Prostate gland (tissue), 2 donors: ENCODE results near the gene SLC35F3. TPM values are rescaled to one million over a fixed set of nuclear protein-coding genes. Genes with fewer than 3 reads are reported as not detected.

Source experiments
- DNase-seq: peaks from one replicate; pipeline ENCODE4 v3.0.0-alpha.2; 2019; ENCODE audit warnings: low spot score
- H3K27ac ChIP-seq, 2 donors: fragments of 200-600 bp; sonication (generic); 2 replicates each; pipeline ENCODE4 v1.5.1; 2017 to 2019
- H3K27me3 ChIP-seq: fragments of 200-600 bp; sonication (generic); replicated peaks from 2 replicates; pipeline ENCODE4 v1.5.1; 2019; ENCODE audit not compliant: insufficient read depth
- H3K36me3 ChIP-seq, 2 donors: fragments of 200-600 bp; sonication (generic); 1 replicate in 1 of 2; 2 replicates in 1 of 2; pipeline versions ENCODE4 v1.5.1 to v1.8.1; 2017 to 2019
- H3K4me1 ChIP-seq: fragments of 200-600 bp; sonication (generic); replicated peaks from 2 replicates; pipeline ENCODE4 v1.5.1; 2019
- H3K4me3 ChIP-seq, 2 donors: fragments of 200-600 bp; sonication (generic); 2 replicates each; pipeline ENCODE4 v1.5.1; 2017 to 2019
- H3K9me3 ChIP-seq: fragments of 200-600 bp; sonication (generic); 2 replicates; pipeline ENCODE4 v1.5.1; 2017
- CTCF ChIP-seq, 4 experiments: fragments of 200-600 bp in 2 of 4; fragments of 450-650 bp in 2 of 4; sonication (generic) in 2 of 4; IDR thresholded peaks; 1 replicate in 3 of 4; 2 replicates in 1 of 4; pipeline ENCODE4 v1.5.1; 2016 to 2019; ENCODE audit warnings: antibody characterized with exemption in 4 of 4, mild to moderate bottlenecking in 2 of 4, moderate library complexity in 2 of 4
- POLR2A ChIP-seq: fragments of 450-650 bp; IDR thresholded peaks from one replicate; pipeline ENCODE4 v1.6.1; 2016; ENCODE audit warnings: antibody characterized with exemption, mild to moderate bottlenecking
- POLR2AphosphoS5 ChIP-seq: sonication (generic); formaldehyde crosslinking; IDR thresholded peaks from one replicate; pipeline ENCODE4 v1.6.1; 2017; ENCODE audit warnings: antibody characterized with exemption
- WGBS: methylation state at CpG from one replicate; pipeline ENCODE4 v1.1.5; 2018; 5-methylcytosine and 5-hydroxymethylcytosine counted together
- intact Hi-C: fragments of 100-400 bp; cut with DNase I; formaldehyde crosslinking; loops from one replicate; pipeline ENCODE4 v1.14.2; 2022
- total RNA-seq, 2 donors: library from RNA; depleted of rRNA; stranded (reverse); fragments of >200 nt; gene quantifications; one replicate each; pipeline ENCODE4 v1.1.0, GENCODE V29; 2016

SLC35F3 gene
- total RNA-seq, 2 donors from 2014 or later: 0.34 to 0.64 TPM

GRCh38 chr1:234219711-234220110 is 315.2 kb downstream of the SLC35F3 start:
- DNase-seq: no peak
- H3K4me3 ChIP-seq: no peak overlapping the region
- no peaks in the 10 kb centered on the region for H3K9me3 ChIP-seq
- 90% methylated on average over 9 of the region's 9 CpGs for WGBS
- H3K27ac ChIP-seq: no peak overlapping the region
- no peaks in the 10 kb centered on the region for H3K36me3 ChIP-seq
- intact Hi-C loops: no loop called here
- H3K27me3 ChIP-seq: no peaks in the 10 kb centered on the region
- no peaks in the 10 kb centered on the region for H3K4me1 ChIP-seq
- no peak for TF ChIP-seq CTCF (IDR thresholded peaks at IDR 0.05)
- no peak for TF ChIP-seq POLR2AphosphoS5
- TF ChIP-seq POLR2A: no peak

GRCh38 chr1:234221601-234222000 is 317.1 kb downstream of the SLC35F3 start:
- TF ChIP-seq POLR2AphosphoS5: no peak
- no peak for TF ChIP-seq CTCF (IDR thresholded peaks at IDR 0.05)
- no peak for TF ChIP-seq POLR2A
- no peak for DNase-seq
- no peak overlapping the region for H3K4me3 ChIP-seq
- H3K27me3 ChIP-seq: no peaks in the 10 kb centered on the region
- no peaks in the 10 kb centered on the region for H3K36me3 ChIP-seq
- intact Hi-C loops: no loop called here
- no peak overlapping the region for H3K27ac ChIP-seq
- H3K9me3 ChIP-seq: no peaks in the 10 kb centered on the region
- WGBS: 83% methylated on average over 2 of the region's 2 CpGs
- H3K4me1 ChIP-seq: no peaks in the 10 kb centered on the region

GRCh38 chr1:234222561-234223280 is 318.2 kb downstream of the SLC35F3 start:
- Histone ChIP-seq H3K27me3 (no peaks in the 10 kb centered on the region), H3K4me1 (no peaks in the 10 kb centered on the region), H3K9me3 (no peaks in the 10 kb centered on the region), H3K27ac (no peak overlapping the region), H3K4me3 (no peak overlapping the region), H3K36me3 (no peaks in the 10 kb centered on the region)
- intact Hi-C loops: no loop called here
- no peak for DNase-seq
- TF ChIP-seq CTCF (IDR thresholded peaks at IDR 0.05): no peak
- TF ChIP-seq POLR2AphosphoS5: no peak
- TF ChIP-seq POLR2A: no peak
- WGBS: 89% methylated on average over 6 of the region's 6 CpGs

GRCh38 chr1:234226113-234226818 is 321.8 kb downstream of the SLC35F3 start:
- TF ChIP-seq POLR2AphosphoS5: no peak
- no peaks in the 10 kb centered on the region for H3K9me3 ChIP-seq
- DNase-seq: no peak
- H3K4me1 ChIP-seq: no peaks in the 10 kb centered on the region
- H3K27me3 ChIP-seq: no peaks in the 10 kb centered on the region
- H3K4me3 ChIP-seq: no peak overlapping the region
- H3K36me3 ChIP-seq: no peaks in the 10 kb centered on the region
- no peak overlapping the region for H3K27ac ChIP-seq
- intact Hi-C loops: no loop called here
- WGBS: 55% methylated on average over 5 of the region's 5 CpGs

GRCh38 chr1:234226819-234227165 is 322.3 kb downstream of the SLC35F3 start:
- no peaks in the 10 kb centered on the region for H3K9me3 ChIP-seq
- H3K27ac ChIP-seq: no peak overlapping the region
- H3K36me3 ChIP-seq: no peaks in the 10 kb centered on the region
- no peak overlapping the region for H3K4me3 ChIP-seq
- no peak for TF ChIP-seq CTCF (IDR thresholded peaks at IDR 0.05)
- TF ChIP-seq POLR2AphosphoS5: no peak
- no peak for TF ChIP-seq POLR2A
- 89% methylated on average over 10 of the region's 10 CpGs for whole genome bisulfite sequencing
- H3K4me1 ChIP-seq: no peaks in the 10 kb centered on the region
- DNase-seq: no peak
- intact Hi-C loops: no loop called here
- no peaks in the 10 kb centered on the region for H3K27me3 ChIP-seq
